Stimulated activated CD8-positive, alpha-beta memory T cell treated with anti-CD3 and anti-CD28 coated beads, Interleukin-15, amount 100 ng/mL, for 1 hour (primary cell): ENCODE measurements around the gene PTPRM.

Experiments used
- DNase-seq: peaks from one replicate; pipeline ENCODE4 v3.0.0-alpha.2; 2020; ENCODE audit warnings: low read depth

PTPRM gene

GRCh38 chr18:7857562-7857961, 290.4 kb downstream of the PTPRM start:
- no peak for DNase-seq

- DNase-seq: no peak
Measured at GRCh38 chr18:7859122-7859521, 292.0 kb downstream of the PTPRM start.

- no peak for DNase-seq
Measured at GRCh38 chr18:7870266-7870665, 303.1 kb downstream of the PTPRM start.

- DNase-seq: no peak
Measured at GRCh38 chr18:7870855-7871254, 303.7 kb downstream of the PTPRM start.

GRCh38 chr18:7871560-7872456, 304.7 kb downstream of the PTPRM start:
- DNase-seq: no peak

GRCh38 chr18:7872569-7872968, 305.5 kb downstream of the PTPRM start:
- DNase-seq: no peak

GRCh38 chr18:7873316-7873715, 306.2 kb downstream of the PTPRM start:
- DNase-seq: no peak

GRCh38 chr18:7876354-7877104, 309.4 kb downstream of the PTPRM start:
- no peak for DNase-seq

- no peak for DNase-seq
Measured at GRCh38 chr18:7877609-7878008, 310.5 kb downstream of the PTPRM start.

- DNase-seq: no peak
Measured at GRCh38 chr18:7878265-7879211, 311.4 kb downstream of the PTPRM start.

- DNase-seq: no peak
Measured at GRCh38 chr18:7879717-7880116, 312.6 kb downstream of the PTPRM start.

- no peak for DNase-seq
Measured at GRCh38 chr18:7885865-7886264, 318.7 kb downstream of the PTPRM start.

- no peak for DNase-seq
Measured at GRCh38 chr18:7886436-7886835, 319.3 kb downstream of the PTPRM start.

GRCh38 chr18:7889515-7889914, 322.4 kb downstream of the PTPRM start:
- no peak for DNase-seq

GRCh38 chr18:7890075-7890474, 323.0 kb downstream of the PTPRM start:
- no peak for DNase-seq

- no peak for DNase-seq
Measured at GRCh38 chr18:7892556-7892955, 325.4 kb downstream of the PTPRM start.

GRCh38 chr18:7894592-7894991, 327.5 kb downstream of the PTPRM start:
- DNase-seq: no peak

- no peak for DNase-seq
Measured at GRCh38 chr18:7895346-7895745, 328.2 kb downstream of the PTPRM start.

- no peak for DNase-seq
Measured at GRCh38 chr18:7896161-7896560, 329.0 kb downstream of the PTPRM start.

GRCh38 chr18:7896805-7897518, 329.8 kb downstream of the PTPRM start:
- no peak for DNase-seq

- no peak for DNase-seq
Measured at GRCh38 chr18:7898181-7898580, 331.1 kb downstream of the PTPRM start.
